Mammary epithelial cell (primary cell): ENCODE measurements around the gene ZXDC.

Source experiments
- CTCF ChIP-seq, 2 donors: IDR thresholded peaks in 1 of 2; conservative IDR thresholded peaks in 1 of 2; 2 replicates each; pipeline ENCODE4 v1.5.1; 2011 to 2012; ENCODE audit warnings: inconsistent platforms in 2 of 2, low read length in 2 of 2, mild to moderate bottlenecking in 2 of 2, control low read depth in 1 of 2, low read depth in 1 of 2; ENCODE audit not compliant: insufficient read depth in 1 of 2; ENCODE audit errors: extremely low read depth in 1 of 2
- EZH2 ChIP-seq: IDR thresholded peaks from 2 replicates; pipeline ENCODE4 v1.6.1; 2012; ENCODE audit warnings: low read length, inconsistent platforms, borderline replicate concordance

- TF ChIP-seq CTCF (conservative IDR thresholded peaks at IDR 0.05 in 1 of 2, IDR thresholded peaks at IDR 0.05 in 1 of 2; ENCODE audit: extremely low read depth in 1 of 2, insufficient read depth in 1 of 2, low read depth in 1 of 2, low read length in 2 of 2), result no peak
- no peak for TF ChIP-seq EZH2
These were observed 9.0 kb upstream of the ZXDC start for GRCh38 chr3:126484662-126485061.
